GDM1 (cell line): ENCODE results near the gene NAV2.

ENCODE experiments used
- DNase-seq: peaks from one replicate; lab custom pipeline; 2025; lab: John Stamatoyannopoulos, UW

NAV2 gene

DNA sequence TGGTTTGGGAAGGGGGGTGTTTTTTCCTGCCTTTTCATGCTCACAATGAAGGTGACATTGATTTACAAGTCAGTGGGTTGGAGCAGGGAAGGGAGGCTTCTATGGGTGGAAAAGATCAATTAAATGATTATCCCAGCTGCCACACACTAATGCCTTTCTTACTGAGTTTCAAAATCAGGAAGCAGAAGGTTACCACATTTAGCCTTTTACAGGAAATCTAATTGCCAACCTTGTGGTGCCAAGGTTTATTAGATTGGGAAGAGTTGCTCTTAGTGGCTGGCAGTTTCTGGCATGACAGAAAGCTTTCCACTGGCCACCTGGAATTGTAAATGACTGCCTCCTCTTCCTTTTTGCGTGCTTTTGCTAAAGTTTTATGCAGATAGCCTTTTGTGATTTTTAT is 98.7 kb downstream of the NAV2 start:
- DNase-seq = no peak

DNA sequence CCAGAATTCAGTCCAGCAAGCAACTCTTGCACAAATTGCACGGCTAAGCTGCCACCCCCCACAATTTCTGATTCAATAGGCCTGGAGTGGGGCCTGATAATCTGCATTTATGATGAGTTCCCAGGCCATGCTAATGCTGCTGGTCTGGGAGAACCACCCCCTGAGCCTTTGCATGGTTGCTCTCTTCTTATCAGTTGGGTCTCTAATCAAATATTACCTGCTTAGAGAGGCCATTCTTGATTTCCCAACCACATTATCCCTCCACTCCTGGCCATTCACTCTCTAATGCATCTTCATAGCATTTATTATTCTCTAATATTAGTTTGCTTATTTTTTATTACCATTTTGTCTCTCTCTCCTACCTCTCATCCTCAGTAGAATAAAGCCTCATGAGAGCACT is 99.5 kb downstream of the NAV2 start:
- no peak for DNase-seq

DNA sequence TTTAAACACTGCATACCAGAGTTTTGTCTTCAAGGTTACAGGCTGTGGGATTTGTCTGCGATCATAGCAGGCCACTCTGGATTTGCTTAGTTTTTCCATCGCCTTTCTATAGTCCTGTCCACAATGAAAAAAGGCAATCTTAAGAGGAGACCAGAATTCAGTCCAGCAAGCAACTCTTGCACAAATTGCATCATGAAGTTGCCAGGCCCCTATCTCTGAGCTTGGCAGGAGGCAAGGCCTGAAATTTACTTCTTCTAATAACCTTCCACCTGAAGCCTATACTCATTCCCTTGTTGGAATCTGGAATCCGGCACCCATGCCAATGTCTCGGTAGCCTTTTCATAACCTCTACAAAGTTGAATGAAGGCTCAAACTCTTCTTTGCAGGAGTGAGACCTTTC is 100.1 kb downstream of the NAV2 start:
- no peak for DNase-seq

DNA sequence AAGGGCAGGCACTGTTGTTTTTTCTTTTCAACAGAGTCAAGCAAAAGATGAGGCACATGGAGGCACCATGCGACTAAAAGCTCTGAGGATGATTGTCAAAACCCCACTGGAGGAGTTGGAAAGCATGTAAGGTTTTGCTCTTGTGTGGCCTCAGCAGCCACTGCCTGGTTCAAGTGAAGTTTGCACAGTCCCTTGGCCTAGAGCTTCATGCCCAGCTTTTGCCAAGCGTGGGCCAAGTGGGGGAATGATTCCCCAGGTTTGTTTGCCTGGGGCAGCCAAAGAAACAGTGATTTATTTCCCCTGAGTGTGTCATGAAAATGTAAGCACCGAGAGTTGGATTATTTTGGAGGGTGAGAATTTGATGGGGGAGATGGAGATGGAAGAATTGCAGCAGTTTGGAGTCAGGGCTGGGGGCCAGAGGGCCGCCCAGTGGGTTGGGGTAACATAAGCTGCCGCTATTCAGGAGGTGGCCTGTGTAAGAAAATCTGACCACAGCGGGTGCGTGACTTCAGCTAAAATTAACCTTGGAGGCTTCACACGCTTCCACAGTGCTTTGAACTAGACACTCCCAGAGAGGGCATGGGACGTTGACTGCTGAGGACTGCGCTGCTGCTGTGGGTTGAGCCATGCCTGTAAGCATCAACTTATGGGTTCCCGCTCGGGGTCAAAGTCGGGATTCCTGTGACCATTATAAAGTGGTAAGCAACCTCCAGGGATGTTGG is 100.7 kb downstream of the NAV2 start:
- no peak for DNase-seq

DNA sequence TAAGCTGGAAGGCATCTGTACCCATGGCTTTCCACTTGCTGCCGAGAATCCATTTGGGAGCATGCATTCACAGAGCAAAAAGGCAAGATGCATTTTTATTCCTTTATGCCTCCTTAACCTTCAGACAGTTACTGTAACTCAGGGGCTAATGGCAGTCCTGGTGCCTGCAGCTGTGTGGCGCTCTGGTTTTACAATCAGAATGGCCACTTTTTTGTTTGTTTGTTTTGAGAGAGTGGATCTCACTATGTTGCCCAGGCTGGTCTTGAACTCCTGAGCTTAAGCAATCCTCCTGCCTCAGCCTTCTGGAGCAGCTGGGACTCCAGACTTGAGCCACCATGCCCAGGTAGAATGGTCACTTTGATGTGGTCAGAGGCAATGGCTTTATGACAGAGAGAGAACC is 101.8 kb downstream of the NAV2 start:
- no peak for DNase-seq

DNA sequence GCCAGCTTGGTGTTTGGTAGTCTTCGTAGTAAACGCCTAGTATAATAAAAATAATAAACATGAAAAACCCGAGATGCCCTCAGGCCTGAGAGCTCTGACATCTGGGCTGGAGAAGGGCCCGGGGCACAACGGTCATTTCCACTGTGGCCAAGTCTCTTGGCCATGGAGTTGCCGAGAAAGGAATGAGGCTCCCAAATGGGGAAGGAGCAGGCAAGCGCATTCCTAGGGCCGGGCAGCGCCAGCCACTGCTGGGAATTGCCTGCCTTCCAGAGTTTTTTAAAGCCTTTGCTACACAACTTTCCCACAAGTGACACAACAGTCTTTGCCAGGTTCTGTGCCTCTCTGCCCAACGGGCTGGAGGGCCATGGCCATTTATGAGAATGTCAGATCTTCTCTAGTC is 103.4 kb downstream of the NAV2 start:
- DNase-seq = no peak

DNA sequence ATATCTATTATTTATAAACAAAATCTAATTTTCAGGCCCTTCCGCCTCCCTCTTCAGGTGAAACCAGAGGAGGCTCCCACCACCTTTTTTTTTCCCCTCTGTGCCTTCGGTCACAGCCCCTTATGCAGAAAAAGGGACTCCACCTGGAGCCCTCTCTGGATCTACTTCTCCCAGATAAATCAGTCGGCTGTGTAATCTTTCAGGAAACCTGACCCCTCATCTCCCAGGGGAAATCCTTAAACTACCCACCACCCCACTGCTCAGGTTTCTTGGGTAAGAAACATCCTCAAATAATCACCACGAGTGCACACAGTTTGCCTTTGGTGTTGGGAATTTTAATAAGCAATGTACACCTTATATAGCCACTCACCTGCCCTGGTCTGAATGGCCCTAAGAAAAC is 104.2 kb downstream of the NAV2 start:
- DNase-seq = no peak

DNA sequence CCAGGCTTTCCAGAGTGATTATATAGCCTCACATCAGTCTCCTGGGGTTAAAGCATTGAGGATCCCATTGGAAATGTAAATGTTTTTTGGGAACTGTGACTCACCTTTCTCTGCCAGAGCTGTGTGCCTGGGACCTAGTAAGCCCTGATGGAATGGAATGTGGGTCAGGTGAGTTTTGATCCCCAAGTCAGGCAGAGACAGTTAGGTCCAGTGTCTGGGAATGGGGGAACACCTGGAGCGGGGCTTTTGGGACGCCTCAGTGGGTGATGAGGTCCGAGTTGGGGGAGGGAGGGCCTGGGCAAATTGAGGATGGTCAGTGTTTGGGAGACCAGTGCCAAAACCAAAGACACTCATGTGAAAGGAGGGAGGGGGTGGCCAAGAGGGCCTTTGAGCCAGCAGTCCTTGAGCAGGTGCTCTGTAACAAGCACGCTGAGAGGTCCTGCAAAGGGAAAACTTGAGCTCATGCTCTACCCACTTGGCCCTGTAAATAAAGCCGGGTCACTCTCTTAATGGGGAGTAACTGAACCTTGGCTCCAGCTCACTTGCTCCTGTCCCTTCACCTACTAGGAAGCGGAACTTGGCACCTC is 104.7 kb downstream of the NAV2 start:
- no peak for DNase-seq

DNA sequence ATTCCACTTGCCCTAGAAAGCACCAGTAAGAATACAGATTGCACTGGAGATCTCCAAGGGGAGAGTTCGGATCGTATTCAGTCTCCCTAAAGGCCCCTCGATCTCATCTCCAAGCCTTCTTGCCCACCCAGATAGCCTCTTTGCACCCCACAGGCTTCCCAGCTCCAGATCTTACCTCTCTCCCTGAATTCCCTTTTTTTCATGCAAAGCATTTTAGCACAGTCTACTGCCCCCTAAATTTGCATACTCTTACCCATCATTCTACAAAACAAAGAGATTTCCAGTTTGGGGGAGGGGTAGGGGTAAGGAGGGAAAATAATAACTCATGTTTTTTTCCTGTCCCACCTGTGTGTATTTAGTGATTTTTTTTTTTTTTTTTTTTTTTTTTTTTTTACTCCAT is 105.2 kb downstream of the NAV2 start:
- DNase-seq = no peak

DNA sequence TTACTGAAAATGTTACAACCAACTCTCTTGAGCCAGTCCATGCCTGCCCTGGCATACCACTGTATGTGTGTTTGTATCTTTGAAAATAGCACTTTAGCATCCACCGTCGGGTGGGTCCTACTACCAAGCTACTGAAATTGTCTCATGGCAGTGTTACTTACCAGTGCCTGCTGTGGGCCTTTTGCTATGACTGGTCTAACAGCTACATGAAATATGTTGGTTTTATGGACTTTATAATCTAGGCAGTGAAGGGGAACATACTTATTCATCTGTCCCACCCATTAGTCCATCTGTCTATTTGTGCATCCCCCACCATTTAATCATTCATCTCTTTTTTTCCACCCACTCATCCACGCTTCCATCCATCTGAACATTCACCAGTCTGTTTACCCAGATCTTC is 106.0 kb downstream of the NAV2 start:
- no peak for DNase-seq

DNA sequence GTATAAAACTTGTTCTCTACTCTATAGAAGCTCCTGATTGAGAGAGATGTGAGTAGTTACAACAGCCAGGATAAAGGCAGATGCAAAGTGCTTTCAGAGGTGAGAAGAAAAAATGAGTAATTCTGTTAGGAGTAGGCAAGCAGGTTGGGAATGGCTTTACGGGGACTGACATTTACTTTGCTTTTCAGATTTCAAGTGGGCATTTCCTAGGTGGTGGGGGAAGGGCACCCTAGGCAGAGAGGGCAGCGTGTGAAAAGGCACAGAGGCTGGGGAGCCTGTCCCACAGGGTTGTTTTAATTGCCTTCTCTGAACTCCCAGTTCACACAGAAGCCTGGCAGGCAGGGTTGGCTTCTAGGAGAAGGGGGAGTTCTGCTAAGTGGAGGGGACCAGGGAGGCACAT is 106.5 kb downstream of the NAV2 start:
- DNase-seq = no peak

DNA sequence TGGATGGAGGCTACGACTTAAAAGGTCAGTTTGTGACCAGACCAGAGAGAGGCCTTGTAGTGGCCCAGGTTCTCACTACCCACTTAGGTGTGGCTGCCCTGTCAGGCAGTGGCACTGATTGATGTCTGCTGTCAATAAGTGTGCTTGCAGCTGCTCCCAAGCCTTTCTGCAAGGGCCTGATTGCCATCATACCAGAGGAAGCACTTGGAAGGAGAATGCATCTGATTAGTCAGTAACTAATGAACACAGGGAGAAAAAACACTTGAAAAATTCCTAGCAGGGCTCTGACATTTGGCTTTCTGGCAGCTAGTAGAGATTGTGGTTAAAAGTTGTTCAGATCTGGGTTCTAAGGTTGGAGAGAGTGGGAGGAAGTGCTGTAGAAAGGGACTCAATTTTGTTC is 107.5 kb downstream of the NAV2 start:
- DNase-seq = no peak

DNA sequence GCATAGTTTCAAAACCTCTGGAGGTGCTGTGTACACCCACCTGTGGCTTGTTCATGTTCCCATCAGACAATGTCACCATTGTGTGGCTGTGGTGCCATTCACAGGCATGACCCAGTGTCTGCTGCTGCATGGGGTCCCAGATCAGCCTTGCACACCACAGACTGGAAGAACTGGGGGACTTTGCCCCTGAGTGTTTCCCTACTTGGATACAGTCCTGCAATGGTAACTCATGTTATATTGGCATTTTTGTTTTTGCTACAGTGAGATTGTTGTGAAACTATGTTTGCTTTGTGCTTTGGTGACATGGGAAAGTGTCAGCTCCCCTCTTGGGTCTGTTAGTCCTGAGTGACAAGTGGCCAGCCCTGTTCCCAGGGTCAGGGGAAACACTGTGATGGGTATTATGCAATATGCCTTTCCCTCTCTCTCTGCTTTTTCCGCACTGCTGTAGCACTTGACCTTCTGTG is 108.8 kb downstream of the NAV2 start:
- DNase-seq = no peak

DNA sequence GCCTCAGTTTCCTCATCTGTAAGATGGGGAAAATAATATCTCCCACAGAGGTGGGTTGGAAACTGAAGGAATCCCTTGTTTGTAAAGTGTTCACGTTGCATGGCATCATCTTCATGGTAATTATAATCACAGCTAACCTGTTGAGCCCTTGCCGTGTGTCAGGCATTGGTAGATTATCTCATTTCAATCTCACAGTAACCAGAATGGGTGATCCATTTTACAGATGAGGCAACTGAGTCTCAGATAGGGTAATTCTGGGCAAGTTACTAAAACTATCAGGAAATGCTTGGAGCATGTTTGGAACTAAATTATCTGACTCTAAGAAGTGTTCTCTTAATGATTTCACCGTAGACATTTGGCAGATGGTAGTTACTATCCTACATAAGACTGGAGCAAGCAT is 109.4 kb downstream of the NAV2 start:
- DNase-seq = no peak

DNA sequence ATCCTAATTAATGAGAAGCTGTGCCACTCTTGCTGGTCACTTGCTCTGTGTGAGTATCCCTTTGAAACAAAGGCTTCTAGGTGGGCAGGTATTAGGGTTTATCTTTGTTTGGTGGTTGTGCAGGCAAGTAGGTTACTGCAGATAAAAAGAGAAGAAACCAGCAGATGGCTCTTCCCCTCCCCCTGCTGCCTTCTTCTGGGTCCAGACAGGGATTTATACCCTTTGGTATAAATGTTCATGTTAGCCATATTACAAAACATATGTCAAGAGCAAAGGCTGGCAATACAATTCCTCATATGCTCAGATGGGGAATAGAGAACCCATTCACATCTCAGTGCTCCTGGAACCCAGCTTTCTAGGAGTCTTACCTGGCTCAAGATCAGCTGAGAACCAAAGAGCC is 109.9 kb downstream of the NAV2 start:
- no peak for DNase-seq

DNA sequence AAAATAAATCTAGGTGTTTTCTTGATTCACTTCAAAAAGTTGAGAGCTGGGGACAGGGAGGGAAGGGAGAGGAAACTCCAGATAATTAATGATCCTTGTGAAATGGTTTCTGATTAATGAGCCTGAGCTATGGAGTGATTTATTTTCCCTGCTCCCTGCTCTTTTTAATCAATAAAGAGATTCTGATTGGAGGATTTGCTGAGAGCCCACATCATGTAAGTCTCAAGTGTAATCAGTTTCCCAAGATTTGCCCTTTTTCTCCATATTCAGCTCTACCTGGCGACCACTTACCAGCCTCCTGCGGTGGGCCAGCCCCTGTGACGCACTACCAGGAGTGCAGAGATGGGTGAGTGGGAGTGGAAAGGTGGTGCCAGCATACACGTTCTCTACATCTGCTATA is 114.0 kb downstream of the NAV2 start:
- DNase-seq = no peak

DNA sequence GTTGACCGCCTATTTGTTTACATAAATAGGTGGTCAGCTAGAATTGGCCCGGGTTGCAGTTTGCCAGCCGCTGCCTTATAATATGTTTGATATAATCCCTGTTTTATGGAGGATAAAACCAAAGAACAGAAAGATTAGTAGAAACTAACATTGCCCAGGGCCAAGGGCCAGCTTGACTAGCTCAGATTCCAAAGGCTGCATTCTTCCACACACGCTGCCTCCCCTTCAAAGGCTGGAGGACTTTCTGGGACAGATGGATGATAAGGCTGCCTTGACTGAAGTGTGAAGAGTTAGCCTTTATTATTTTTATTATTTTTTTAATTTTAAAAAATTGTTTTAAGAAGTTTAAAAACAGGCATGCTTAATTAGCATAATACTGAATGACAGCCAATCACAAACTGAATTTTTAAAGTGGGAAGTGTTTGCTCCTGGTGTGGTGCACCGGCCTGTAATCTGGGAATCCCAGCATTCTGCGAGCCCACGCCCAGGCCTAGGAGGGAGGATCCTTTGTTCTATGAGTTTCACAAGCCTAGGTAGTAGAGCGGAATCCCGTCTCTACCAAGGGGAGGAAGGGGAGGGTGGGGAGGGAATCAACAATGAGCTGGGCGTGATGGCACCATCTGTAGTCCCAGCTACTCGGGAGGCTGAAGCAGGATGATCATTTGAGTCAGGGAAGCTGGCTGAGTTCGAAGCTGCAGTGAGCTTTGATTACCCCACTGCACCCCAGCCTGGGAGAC is 114.9 kb downstream of the NAV2 start:
- no peak for DNase-seq

DNA sequence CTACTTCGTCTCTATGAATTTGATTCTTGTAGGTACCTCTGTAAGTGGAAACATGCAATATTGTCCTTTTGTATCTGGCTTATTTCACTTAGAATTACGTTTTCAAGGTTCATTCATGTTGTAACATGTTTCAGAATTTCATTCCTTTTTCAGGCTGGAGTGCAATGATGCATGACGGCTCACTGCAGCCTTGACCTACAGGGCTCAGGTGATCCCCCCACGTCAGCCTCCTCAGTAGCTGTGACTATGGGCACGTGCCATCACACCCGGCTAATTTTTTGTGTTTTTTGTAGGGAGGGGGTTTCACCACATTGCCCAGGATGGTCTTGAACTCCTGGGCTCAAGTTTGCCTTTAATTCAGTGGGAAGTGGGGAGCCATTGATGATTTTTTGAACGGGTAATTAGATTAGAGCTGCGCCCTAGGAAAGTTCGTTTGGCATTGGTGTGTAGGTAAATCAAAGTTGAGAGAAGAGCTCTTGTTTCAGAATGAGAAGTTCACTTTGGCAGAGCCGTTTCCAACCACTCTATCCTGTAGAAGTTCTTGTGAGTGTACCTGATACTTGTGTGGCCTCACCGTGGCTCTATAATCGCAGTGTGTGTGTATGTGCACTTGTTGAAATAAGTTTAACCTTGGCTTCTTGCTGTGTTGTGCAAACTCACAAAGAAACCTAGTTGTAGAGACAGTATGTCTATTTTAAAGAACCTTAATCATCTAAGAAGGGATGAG is 115.9 kb downstream of the NAV2 start:
- no peak for DNase-seq

DNA sequence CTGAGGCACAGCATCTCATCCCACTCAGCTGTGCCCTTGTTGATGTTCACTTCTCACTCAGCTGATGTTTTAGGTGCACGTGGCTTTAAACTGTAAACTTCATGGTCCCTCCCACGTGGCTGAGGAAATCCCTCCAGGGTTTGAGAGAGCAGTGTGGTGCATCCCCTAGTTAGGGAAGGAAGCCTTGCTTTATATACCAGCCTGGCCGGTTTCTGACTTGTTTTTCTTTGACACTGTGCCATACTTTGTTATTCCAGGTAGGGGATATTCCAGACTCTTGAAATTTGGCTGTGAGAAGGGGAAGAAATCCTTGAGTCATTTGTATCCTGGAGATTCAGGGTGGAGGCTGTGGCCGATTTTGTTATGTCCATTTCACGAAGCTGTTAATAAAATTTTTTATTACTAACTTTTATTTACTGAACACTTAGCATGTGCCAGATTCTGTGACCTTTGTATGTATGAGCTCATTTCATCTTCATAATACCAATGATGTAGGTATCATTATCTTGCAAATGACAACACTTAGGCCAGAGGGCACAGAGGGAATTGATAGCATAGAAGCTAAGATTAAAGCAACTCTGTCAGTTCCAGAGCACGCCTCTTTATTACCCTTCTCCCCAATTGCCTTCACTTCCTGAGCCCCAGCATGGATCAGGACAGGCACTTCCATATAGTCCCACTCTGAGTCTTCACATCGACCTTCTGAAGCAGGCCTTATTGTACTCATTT is 116.6 kb downstream of the NAV2 start:
- no peak for DNase-seq

DNA sequence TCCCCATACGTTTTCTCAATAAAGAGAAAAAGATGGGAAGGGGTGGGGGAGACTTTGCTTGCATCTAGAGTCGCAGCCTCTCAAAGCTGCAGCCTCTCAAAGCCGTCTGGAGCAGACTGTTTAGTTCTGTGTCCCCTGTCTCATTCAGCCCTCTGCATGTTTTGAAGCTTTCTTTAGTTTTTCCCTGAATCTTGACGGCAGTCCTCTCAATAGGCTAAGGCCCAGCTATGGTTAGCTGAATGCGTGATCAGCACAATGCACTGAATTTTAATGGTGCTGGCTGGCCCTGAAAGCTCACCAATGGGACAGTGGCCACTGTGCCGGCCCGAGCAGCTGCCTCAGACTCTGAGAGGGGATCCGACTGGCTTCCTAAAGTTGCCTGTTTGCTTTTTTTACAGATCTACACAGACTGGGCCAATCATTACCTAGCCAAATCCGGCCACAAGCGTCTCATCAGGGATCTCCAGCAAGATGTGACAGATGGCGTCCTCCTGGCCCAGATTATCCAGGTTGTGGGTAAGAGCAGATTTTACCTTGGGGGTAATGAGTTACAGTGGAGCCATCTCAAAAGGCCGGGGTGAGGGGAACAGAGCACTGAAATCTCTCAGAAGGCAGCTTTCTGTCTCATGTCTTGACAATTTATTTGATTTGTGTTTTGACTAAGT is 119.6 kb downstream of the NAV2 start:
- no peak for DNase-seq

DNA sequence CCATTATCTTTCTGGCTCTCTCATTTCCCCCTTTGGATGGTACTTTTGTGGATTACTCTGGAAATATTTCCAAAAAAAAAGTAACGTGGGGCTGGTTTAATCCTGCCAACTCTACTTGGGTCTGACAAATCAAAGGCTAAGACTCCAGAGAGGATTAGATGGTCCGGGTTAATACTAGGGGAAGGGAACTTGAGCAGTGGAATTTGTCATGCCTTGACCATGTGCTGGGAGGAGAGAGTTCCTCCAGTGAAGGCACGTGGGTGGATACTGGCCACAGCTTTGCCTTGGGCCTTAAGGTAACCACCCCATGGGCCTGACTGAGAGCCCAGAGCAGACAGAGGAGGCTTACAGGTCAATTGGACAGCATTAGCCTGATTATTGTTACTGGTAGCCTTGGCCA is 120.3 kb downstream of the NAV2 start:
- DNase-seq = no peak

DNA sequence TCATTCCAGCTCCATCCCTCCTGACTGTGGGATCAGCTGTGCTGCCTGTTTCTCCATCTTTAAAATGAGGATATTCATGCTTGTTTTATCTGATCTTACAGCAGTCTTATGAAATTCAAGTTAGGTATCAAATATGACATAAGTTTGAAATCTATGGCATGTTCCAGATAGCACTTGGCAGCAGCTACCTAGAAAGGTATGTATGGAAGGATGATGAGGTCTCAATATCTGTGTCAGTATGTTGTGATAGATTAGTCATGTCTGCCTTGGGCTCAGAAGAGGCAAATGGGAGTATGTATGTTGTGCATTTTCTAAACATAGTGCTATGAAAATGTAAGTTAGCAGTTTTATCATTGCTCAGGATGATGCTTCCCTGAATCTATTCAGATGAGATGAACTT is 122.1 kb downstream of the NAV2 start:
- DNase-seq = no peak
